GM18870 (cell line): ENCODE measurements around the gene FCN2.

Source experiments
- ATAC-seq: cut with Tn5 transposase; IDR thresholded peaks from one replicate; pipeline ENCODE4 v1.9.1; 2021; ENCODE audit warnings: moderate library complexity; ENCODE audit not compliant: unreplicated experiment

Gene FCN2

GRCh38 chr9:134868751-134869553 lies 11.7 kb upstream of the FCN2 start:
- no peak for ATAC-seq

GRCh38 chr9:134869554-134870300 lies 10.9 kb upstream of the FCN2 start:
- no peak for ATAC-seq

- ATAC-seq, result no peak
Observed at GRCh38 chr9:134870301-134870694, 10.3 kb upstream of the FCN2 start.

- no peak for ATAC-seq
Observed at GRCh38 chr9:134870746-134871662, 9.6 kb upstream of the FCN2 start.

GRCh38 chr9:134871697-134872340 lies 8.8 kb upstream of the FCN2 start:
- ATAC-seq, result no peak

- no peak for ATAC-seq
Observed at GRCh38 chr9:134872482-134873231, 8.0 kb upstream of the FCN2 start.

- ATAC-seq, result no peak
Observed at GRCh38 chr9:134875371-134875770, 5.2 kb upstream of the FCN2 start.

- no peak for ATAC-seq
Observed at GRCh38 chr9:134877541-134877940, 3.1 kb upstream of the FCN2 start.

- ATAC-seq, result no peak
Observed at GRCh38 chr9:134879664-134880483, 736 bp upstream of the FCN2 start.

- ATAC-seq, result no peak
Observed at GRCh38 chr9:134881313-134881670, 682 bp downstream of the FCN2 start.

- ATAC-seq, result no peak
Observed at GRCh38 chr9:134882204-134882785, 1.7 kb downstream of the FCN2 start.

GRCh38 chr9:134883040-134883782 lies 2.6 kb downstream of the FCN2 start:
- ATAC-seq, result no peak

GRCh38 chr9:134884492-134884891 lies 3.9 kb downstream of the FCN2 start:
- no peak for ATAC-seq

GRCh38 chr9:134885001-134885678 lies 4.5 kb downstream of the FCN2 start:
- ATAC-seq, result no peak

GRCh38 chr9:134885679-134886412 lies 5.2 kb downstream of the FCN2 start:
- ATAC-seq, result no peak

GRCh38 chr9:134886413-134886913 lies 5.9 kb downstream of the FCN2 start:
- ATAC-seq, result no peak

GRCh38 chr9:134887219-134887618 lies 6.6 kb downstream of the FCN2 start:
- no peak for ATAC-seq
